Measurements from ENCODE around the gene PIK3R1.

The PIK3R1 gene

DNA sequence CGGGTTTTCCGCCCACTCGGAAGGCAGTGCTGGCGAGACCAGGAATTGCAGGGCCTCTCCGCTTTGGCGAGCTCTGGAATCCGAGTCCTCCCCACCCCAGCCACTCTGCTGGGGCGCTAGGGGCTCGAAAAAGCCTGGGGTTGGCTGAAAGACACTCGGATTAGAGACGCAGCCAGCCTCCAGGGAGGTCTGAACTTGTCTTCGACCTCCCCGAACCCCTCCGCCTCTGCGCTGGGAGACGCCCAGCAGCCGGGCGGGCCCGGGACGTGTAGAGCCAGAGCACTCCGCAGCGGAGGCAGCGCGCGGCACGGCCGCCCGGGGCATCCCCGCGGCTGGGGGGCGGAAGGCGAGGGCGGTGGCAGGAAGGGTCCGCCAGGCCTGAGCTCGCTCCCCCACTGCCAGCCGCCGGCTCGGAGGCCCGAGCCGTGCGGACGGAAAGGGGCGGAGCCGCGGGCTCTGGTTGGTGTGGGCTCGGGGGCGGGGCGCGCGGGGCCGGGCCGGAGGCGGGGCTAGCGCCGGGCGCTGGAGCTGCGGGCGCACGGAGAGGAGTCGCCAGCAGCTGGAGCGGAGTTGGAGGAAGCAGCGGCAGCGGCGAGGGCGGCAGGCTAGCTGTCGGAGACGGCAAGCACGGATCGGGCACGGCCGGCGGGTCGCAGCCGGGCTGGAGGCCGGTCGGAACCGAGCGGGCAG is at the start of gene PIK3R1:
Gene PIK3R1, plus strand, starts transcription at position 549 of the 690 bp plus-strand sequence. CDS start 10,920 bp downstream, outside the sequence.
- DNase-seq (ENCODE audit: low read depth): peak; percentile 83

- no peak for DNase-seq (ENCODE audit: low read depth)
These were observed 48.3 kb upstream of the PIK3R1 start for GRCh38 chr5:68167195-68167651.

- no peak for DNase-seq (ENCODE audit: low read depth)
These were observed 45.7 kb upstream of the PIK3R1 start for GRCh38 chr5:68169903-68170302.

GRCh38 chr5:68170826-68171558 is 44.6 kb upstream of the PIK3R1 start:
- no peak for DNase-seq (ENCODE audit: low read depth)

DNA sequence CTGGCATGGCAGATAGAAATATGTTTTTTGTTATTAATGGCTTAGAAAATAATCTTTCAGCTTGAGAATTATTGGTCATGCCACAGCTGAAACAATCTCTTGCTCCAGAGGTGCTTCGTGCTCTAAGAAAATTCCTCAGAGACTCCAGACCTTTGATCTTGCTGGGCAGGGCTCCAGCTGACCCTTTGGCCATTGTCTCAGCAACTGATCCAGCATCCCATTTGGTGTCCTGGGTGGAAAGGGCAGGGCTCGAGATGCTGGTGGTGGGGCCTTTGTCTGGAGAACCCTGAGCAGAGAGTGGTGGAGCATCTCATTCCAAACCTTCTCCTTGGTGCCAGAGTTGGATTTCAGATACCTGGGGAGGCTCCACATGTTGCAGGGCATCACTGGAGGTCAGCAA is 43.2 kb upstream of the PIK3R1 start:
- DNase-seq (ENCODE audit: low read depth): no peak

DNA sequence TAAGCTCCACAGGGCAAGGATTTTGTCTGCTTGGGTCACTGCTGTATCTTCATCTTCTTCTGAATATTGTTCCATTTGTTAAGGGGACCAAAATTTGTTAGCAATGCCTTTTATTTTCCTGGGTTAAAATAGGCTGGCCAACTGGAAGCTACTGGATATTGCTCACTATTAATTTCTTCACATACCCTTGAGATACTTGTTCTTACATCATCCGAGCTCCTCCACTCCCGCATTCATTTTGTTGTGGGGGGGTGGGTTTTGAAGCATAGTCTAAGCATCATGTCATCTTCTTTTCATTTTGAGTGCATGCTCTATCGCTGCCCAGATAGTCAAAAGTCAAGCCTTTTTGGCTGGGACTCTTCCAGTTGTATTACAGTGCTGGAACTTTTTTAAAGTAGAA is 42.5 kb upstream of the PIK3R1 start:
- DNase-seq (ENCODE audit: low read depth): no peak

DNA sequence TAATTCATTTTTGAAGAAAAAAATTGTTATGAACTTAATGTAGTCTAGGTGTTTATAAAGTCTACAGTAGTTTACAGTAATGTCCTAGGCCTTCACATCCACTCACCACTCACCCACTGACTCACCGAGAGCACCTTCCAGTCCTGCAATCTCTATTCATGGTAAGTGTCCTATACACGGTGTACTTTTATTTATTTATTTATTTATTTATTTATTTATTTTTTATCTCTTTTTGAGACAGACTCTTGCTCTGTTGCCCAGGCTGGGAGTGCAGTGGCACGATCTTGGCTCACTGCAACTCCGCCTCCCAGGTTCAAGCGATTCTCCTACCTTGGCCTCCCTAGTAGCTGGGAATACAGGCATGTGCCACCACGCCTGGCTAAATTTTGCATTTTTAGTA is 39.3 kb upstream of the PIK3R1 start:
- no peak for DNase-seq (ENCODE audit: low read depth)

GRCh38 chr5:68176802-68177479 is 38.6 kb upstream of the PIK3R1 start:
- no peak for DNase-seq (ENCODE audit: low read depth)

GRCh38 chr5:68177676-68178075 is 37.9 kb upstream of the PIK3R1 start:
- DNase-seq (ENCODE audit: low read depth): no peak

GRCh38 chr5:68178579-68178978 is 37.0 kb upstream of the PIK3R1 start:
- no peak for DNase-seq (ENCODE audit: low read depth)

- no peak for DNase-seq (ENCODE audit: low read depth)
These were observed 35.2 kb upstream of the PIK3R1 start for GRCh38 chr5:68180121-68181038.

DNA sequence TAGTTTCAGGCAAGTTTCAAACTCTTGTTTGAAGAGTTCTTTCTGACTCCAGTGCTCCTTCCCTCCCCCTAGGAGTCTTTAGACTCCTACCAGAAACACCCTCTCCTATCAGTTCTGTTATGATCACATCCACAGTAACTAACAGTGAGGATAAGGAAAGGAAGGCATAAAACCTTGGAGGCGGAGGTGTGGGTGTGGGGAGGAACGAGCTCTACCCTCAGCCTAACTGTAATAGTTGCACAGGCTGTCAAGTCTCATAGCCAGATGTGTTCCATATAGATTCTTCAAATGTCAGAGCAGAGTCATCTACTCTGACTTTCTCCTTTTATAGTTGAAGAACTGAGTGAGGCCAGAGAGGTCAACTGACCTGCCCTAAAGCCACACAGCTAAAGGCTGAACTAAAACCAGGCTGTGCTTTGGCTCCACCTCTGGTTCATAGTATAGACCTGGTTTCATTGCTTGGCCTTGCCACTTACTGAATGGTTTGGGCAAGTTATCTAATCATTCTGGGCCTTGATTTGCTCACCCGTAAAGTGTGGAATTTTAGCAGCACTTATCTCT is 34.4 kb upstream of the PIK3R1 start:
- DNase-seq (ENCODE audit: low read depth): no peak

DNA sequence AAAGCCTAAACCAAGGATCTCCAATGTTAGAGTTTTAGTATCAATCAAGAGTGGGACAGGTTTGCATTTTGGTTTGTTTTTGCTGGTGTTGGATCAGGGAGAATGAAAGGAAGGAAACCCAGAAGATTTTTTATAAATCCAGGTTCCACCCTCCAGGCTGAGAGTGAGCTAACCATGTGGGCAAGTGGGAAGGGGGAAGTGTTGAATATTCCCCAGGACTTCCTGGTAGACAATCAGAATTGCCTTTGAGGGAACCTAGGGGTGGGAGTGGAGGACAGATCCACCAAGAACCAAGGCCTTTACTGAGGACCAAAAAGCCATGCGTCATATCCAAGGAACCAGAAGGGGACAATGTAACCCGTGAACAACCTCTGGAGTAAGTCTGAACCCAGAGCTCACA is 33.5 kb upstream of the PIK3R1 start:
- no peak for DNase-seq (ENCODE audit: low read depth)

DNA sequence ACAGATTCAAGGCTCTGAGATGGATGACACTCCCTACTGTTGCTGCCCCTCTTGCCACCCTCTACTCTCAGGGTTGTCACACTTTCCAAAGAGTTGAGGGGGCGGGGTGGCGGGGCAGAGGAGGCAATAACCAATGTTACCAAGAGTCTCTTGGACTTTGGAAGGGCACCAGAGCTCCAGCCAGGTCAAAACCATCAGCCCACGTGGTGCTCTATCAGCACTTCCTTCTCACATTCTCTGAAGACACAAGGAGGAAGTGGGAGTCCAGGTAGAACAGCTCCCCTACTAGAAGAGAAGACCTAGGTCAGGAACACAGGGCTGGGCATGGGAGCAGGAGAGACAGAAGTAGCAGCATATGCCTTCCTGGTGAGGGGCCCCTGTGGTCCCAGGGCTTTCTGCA is 33.0 kb upstream of the PIK3R1 start:
- no peak for DNase-seq (ENCODE audit: low read depth)

GRCh38 chr5:68187268-68188055 is 28.1 kb upstream of the PIK3R1 start:
- DNase-seq (ENCODE audit: low read depth): no peak

GRCh38 chr5:68189171-68189570 is 26.4 kb upstream of the PIK3R1 start:
- no peak for DNase-seq (ENCODE audit: low read depth)

GRCh38 chr5:68189613-68190012 is 25.9 kb upstream of the PIK3R1 start:
- no peak for DNase-seq (ENCODE audit: low read depth)

DNA sequence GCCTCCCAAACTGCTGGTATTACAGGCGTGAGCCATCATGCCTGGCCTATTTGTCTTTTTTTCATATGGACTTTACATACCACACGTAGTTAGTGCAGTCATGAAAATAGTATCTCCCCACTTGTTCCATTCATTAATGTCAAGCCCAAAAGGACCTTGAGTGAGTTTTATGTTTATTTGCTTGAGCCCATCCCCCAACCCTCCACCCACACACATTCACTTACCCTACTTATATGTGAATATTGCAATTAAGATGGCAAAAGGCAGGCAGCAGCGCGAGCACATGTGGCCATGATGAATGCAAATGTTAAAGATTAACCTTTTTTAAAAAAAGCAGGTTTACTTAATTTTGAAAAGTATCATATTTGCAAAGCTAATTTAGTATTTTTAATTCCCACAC is 24.9 kb upstream of the PIK3R1 start:
- DNase-seq (ENCODE audit: low read depth): no peak

DNA sequence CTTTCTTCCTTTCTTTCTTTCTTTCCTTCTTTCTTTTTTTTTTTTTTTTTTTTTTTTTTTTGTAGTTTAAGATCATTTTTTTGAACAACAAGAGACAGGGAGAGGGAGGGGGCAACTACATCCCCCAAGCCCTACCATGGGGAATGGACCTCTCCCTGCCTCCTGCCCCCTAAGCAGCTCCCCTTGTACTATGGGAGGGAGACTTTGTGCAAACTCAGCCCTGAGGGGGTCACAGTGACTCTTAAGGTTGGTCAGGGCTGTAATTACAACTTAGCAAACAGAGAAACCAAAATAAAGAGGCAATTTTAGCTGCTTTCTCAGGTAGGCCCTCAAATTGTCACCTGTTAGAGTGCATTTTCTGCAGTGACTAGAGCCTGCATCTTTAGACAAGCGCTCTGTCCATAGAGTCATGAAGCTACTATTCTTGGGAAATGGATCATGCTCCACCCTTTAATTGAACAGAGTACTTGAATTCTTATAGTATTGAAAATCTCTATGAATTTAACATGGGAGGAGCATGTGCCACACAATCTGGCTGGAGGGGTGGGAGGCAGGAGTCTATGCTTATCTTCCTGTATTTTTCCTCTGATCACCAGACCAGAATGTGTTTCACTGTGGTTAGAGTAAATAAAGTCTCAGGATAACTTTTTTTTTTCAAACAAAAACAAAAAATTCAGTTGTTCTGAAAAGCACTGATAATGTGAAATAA is 24.3 kb upstream of the PIK3R1 start:
- no peak for DNase-seq (ENCODE audit: low read depth)

DNA sequence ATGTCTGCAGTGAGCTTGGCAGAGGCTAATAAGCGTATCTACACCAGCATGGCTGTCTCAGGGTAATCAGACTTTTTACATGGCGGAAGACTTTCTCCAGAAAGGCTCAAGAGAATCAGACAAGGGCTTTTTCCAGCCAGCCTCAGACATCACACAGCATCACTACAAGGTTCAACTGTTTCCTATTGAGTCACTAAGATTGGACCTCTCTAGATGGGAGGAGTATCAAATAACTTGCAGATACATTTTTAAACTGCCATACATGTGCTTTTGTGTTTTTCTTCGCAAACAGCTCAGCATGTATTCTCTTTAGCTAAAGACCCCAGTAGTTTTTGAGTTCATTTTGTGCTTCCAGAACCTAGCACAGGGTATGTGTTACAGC is 22.9 kb upstream of the PIK3R1 start:
- DNase-seq (ENCODE audit: low read depth): no peak

Data from stimulated activated CD8-positive, alpha-beta memory T cell treated with anti-CD3 and anti-CD28 coated beads, Interleukin-12 subunit alpha, Interleukin-12 subunit beta, amount 100 ng/mL, for 1 hour (primary cell).